Fibroblast of the conjunctiva (primary cell): ENCODE results near the gene PRDM15.

Experiments used
- DNase-seq: peaks from one replicate; pipeline ENCODE4 v3.0.0-alpha.2; 2010; ENCODE audit warnings: low read depth

Gene PRDM15

DNA sequence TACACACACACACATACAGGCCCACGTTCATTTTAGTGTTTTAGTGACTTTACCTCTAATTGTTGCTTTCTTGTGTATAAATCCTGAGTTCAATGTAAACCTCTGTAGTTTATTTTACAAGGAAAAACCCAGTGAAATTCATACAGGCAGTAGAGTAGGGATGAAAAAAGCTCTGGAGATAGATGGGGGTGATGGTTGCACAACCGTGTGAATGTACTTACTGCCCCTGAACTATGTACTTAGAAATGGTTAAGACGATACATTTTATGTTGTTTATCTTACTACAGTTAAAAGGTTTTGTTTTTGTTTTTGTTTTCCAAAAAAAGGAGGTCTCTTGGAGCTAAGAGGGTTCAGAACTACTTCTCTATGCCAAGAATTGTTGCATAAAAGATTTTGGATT, 29.7 kb upstream of the PRDM15 start:
- DNase-seq = no peak

- DNase-seq = no peak
Measured at GRCh38 chr21:41907496-41908258, 28.5 kb upstream of the PRDM15 start.

- no peak for DNase-seq
Measured at GRCh38 chr21:41906770-41907169, 27.6 kb upstream of the PRDM15 start.

- no peak for DNase-seq
Measured at GRCh38 chr21:41903559-41904351, 24.6 kb upstream of the PRDM15 start.

- no peak for DNase-seq
Measured at GRCh38 chr21:41902946-41903345, 23.8 kb upstream of the PRDM15 start.

- DNase-seq = no peak
Measured at GRCh38 chr21:41901782-41902181, 22.6 kb upstream of the PRDM15 start.

- no peak for DNase-seq
Measured at GRCh38 chr21:41901099-41901498, 22.0 kb upstream of the PRDM15 start.

DNA sequence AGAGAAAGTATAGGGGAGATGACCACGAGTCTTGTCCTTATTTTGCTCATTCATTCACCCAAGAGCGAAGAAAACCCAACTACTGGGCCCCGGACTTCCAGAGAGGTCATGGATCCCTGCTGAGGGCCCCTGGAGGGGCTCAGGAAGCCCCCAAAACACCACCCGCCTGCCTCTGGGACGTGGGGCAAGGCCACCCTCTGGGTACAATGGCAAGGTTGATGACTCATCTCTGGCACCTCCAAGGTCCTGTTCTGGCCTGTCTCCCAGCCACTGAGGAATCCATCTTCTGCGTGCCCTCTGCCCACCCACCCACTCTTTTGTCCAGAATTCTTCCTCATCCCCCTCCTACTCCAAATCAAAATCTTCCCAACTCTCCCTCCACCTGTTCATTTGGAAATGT, 21.3 kb upstream of the PRDM15 start:
- DNase-seq = no peak

DNA sequence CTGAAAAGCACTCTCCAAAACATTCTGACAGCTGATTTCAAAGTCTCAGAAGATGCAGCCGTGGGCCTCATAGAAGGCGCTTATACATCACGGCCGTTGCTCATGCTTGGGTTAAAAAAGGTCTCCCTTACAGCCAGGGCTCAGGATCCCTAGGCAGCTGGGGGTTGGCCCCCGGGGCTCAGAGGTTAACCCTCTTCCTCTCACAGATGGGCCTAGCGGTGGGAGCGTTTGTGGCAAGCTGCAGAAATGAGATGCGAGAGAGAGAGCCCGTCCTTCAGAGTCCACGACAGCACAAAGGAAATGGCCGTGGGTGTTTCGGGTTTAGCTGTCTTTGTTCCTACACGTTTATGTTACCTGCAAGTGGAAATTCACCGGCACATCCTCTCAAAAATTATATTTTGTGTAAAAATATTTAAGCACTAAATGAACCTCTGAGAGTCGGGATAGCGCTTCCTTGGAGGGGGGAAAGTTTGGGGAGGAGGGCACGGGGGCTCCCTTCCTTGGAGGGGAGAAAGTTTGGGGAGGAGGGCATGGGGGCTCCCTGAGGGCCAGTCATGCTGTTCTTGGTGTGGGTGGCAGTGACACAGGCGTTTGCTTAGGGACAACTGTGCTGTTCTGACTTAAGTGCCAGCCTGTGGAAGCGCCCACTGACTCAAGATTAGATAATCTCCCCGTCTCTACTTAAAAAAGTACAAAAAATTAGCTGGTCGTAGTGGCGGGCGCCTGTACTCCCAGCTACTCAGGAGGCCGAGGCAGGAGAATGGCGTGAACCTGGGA, 20.5 kb upstream of the PRDM15 start:
- no peak for DNase-seq

DNA sequence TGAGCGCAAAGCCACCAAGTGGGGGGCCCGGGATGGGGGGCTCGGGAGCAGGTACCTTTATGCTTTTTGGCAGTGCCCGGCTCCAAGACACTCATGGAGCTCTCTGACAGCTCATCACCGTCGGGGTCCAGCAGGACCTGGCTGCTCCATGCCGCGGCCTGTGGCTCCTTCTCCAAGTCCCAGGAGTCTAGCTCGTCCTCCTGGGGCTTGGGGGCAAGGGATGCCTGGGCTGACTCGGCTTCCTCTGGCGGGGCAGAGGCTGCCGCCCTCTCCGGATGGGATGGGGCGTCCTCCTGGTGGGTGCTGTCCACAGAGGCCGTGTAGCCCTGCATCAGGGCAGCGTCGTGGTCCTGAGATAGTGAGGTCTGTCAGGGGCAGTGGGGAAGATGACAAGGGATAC, 19.9 kb upstream of the PRDM15 start:
- no peak for DNase-seq

DNA sequence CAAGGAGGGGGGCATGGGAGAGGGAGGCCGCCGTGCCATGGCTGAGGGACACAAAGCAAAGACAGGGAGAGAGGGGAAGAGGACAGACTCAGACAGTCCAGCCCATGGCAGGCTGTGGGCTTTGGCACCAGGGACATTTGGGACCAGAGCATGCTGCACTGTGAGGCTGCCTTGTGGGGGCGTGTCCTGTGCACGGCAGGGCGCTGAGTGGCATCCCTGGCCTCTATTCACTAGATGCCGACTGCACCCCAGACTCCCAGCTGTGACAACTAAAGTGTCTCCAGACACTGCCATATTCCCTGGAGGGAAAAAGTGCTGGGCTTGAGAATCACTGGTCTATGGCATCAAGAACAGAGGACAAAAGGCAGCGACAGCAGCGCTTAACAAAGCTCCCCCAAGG, 18.6 kb upstream of the PRDM15 start:
- DNase-seq = no peak

GRCh38 chr21:41897047-41897669, 18.0 kb upstream of the PRDM15 start:
- DNase-seq = no peak

DNA sequence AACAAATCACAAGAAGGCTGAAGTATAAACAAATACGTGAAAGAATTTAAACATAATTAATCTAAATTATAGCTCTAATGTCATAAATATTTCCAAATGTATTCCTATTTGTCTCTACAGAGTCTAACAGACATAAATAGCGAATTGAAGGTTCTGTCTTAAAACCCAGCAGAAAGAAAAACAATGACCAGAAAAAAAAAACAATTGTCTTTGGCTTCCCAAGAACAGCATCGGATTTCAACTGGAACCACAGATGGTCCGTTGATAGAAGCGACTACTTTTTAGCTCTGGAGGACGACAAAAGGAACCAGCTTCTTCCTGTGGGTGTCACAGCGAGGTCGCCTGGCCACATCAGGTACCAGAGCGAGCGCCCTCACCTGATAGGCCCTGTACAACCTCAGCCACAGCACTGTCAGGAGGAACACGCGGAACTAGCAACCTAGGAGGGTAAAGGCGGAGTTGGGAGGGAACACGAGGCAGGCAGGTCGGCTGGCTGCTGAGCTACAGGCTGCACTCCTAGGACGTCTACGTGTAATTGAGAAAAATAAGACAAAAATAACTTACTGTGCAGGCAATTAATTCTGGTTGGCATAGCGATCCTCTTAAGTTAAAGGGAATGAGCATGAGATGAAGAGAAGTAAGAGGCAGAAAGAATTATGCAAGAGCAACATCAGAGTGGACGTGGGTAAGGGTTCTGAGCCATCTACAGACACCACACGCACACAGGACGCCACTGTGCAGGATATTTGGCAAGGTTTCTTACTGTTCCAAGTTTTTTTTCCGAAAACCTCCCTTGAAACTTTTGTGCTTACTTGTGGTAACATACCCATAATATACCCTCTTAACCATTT, 16.7 kb upstream of the PRDM15 start:
- no peak for DNase-seq

DNA sequence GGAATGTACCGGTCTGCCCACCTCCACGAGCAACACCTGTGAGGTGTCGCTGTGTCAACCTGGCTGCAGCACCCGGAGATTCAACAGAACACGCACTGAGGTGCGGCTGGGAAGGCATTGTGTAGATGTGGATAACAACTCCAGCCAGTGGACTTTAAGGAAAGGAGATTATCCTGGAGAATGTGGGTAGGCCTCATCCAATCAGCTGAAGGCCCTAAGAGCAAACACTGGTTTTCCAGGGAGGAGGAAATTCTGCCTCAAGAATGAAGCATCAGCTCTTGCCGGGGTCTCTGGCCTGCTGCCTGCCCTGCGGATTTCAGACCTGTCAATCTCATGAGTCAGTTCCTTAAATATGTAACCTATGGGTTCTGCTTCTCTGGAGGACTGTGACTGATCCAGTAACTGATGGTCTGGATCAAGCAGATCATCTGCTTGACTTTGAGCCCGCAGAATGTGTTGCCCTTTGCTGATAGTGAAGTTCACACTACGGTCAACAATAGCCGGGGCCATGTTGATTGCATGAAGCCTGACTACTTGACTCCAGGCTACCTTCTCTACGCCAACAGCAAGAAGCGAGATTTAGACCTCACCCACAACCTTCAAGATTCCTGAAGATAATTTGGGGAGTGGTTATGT, 15.9 kb upstream of the PRDM15 start:
- peak; percentile 33 for DNase-seq

GRCh38 chr21:41894511-41894910, 15.4 kb upstream of the PRDM15 start:
- no peak for DNase-seq

- no peak for DNase-seq
Measured at GRCh38 chr21:41892726-41893125, 13.6 kb upstream of the PRDM15 start.

GRCh38 chr21:41891132-41891531, 12.0 kb upstream of the PRDM15 start:
- no peak for DNase-seq

GRCh38 chr21:41890355-41890754, 11.2 kb upstream of the PRDM15 start:
- DNase-seq = no peak

DNA sequence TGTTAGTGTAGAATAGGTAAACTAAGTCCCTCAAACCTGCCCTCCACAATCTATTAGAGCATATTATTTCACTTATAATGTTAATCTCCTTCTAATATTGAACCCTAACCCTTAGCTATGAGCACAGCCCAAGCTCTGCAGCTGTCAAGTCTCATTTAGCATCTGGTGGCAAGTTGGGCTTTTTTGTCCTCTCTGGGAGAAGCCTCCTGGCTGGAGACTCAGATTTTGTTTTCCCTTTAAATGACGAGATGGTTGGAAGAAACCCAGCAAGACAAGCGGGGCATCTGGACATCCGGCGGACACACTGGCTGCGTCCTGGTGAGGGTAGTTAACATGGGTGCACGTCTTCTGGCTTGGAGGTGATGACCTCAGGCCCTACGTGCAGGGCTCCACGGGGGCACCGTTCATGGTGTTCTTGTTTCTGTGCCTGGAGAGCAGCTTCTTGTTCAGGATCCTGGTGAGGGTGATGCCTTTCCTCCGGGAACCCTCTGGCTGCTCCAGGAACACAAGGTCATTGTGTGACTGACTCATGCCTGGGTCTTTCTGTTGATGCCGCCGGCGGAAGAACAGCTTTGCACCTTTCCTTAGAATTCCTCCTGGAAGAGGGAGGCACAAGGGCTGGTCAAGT, 9.7 kb upstream of the PRDM15 start:
- no peak for DNase-seq

GRCh38 chr21:41887667-41888066, 8.5 kb upstream of the PRDM15 start:
- DNase-seq = no peak
